Activated gamma-delta T cell (primary cell): Measurements from ENCODE around the gene SAMHD1.
"Not testable (repeated sequence)": the region's sequence is repeated elsewhere in the genome, so short reads cannot be mapped to it uniquely, and the experiment has no call there.

ENCODE experiments used
- DNase-seq: peaks from one replicate; lab custom pipeline; 2025; lab: John Stamatoyannopoulos, UW

Gene SAMHD1

DNA sequence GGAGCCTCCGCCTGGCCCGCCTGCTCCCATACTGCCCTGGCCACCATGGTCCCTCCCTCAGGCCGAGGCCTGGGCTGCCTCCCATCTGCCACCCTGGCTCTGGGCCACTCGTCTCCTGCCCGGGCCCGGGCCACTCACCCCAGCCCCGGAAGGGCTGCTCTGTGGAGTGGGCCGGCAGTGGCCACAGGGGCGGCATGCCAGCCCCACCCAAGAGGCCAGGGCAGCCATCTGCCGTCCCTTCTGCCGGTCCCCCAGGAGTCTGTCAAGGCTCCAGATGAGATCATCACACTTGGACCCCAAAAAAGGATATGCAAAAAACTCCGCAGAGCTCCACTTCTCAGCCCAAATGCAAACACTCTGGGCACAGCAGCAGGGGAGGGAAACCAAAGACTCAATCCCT lies 99.3 kb downstream of the SAMHD1 start:
- DNase-seq: no peak

DNA sequence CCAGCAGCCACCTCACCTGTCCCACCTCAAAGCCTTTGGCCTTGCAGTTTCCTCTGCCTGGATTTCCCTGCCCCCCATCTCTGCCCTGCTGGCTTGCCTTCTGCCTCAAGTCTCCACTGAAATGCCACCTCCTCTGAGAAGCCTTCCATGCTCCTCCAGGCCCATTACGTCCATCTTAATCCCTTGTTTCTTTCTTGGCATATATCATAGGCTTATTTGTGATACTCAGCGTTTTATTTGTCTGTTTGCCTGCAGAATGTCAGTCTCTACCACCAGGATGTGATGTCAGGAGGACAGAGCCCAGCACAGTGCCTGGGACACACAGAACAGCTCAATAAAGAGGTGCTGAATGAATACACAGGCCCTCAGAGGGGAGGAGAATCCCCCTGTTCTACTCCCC lies 100.0 kb downstream of the SAMHD1 start:
- DNase-seq: no peak

DNA sequence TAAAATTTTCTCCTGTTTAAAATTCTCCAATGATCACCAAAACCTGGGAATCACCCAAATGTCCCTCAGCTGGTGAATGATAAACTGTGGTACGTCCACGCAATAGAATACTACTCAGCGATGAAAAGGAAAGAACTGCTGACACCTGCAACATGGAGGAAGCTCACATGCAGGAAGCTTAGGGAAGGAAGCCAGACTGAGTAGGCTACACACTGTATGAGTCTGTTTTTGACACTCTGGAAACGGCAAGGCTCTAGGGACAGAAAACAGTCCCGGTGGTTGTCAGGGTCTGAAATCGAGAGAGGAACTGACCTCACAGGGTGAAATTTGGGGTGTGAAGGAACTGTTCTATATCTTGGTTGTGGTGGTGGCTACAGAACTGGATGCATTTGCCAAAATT lies 100.7 kb downstream of the SAMHD1 start:
- DNase-seq: no peak

DNA sequence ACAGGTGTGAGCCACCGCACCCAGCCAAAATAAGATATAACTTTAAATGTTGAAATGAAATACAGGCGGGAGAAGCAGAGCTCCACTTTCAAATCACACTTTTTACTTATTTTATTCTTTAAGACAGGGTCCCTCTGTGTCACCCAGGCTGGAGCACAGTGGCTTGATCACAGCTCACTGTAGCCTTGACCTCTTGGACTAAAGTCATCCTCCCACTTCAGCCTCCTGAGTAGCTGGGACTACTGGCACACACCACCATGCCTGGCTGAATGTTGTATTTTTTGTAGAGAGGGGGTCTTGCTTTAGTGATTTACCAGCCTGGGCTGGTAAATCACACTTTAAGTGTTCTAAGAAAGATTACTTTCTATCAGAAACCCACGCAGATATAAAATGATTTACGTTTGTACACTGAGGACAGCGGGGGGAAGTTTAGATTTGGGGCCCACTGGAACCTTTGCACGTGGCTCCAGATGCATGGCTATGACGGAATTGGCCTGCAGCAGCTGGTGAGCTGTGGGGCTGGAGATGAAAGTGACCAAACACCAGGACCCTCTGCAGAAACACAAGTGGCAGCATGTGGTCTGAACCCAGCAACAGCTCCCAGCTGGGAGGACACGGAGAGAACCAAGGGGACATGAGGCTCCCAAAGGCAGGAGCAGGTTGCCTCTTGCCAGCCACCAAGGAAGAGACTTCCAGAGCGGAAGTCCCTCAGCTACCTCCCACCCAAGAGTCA lies 102.0 kb downstream of the SAMHD1 start:
- DNase-seq: no peak

DNA sequence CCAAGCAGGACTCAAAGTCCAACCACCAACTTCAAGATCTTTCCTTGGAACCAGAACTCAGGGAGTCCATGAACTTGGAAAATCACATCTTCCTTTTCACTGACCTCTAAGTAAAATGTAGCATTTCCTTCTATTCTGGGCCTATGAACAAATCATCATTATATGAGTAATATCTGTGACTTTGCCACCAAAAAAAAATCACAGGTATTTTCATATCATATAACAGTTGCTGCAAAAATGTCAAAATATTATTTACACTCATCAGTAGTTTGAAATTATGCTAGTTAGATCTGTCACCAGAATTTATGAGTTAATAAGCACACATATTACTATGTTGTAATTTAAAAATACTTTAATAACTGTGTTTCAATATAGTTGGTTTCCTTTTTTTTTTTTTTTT lies 102.8 kb downstream of the SAMHD1 start:
- DNase-seq: no peak

DNA sequence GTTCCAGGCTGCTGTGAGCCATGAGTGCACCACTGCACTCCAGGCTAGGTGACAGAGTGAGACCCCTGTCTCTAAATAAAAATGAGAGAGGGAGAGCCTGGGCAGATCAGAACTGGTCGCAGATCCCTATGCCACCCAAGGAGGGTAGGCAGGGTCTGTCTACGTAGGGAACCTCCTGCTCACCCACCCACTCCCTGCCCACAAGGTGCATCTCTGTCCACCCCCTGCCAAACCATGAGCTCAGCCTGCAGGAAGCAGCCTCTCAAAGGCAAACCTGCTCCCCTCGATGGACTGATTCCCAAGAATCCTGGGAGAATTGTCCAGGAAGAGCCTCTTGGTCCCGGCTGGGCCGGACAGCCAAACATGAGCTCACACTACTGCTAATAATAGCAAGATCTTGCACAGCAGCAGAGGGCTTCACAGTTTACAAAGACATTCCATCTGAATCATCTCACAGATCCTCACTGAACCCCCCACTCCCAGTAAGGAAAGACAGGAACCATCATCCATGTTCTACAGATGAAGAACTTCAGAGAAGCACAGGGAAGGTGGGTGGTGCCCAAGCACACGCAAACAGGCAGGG lies 103.3 kb downstream of the SAMHD1 start:
- DNase-seq: no peak

DNA sequence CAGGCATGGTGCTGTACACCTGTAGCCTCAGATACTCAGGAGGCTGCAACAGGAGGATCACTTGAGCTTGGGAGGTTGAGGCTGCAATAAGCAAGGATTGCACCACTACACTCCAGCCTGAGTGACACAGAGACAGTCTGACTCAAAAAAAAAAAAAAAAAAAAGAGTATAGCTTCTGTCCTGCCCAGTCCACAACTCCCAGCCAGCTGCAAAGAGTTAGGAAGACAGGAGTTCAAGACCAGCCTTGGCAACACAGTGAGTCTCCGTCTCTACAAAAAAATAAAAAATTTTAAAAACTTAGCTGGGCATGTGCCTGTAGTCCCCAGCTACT lies 103.8 kb downstream of the SAMHD1 start:
- no peak for DNase-seq

DNA sequence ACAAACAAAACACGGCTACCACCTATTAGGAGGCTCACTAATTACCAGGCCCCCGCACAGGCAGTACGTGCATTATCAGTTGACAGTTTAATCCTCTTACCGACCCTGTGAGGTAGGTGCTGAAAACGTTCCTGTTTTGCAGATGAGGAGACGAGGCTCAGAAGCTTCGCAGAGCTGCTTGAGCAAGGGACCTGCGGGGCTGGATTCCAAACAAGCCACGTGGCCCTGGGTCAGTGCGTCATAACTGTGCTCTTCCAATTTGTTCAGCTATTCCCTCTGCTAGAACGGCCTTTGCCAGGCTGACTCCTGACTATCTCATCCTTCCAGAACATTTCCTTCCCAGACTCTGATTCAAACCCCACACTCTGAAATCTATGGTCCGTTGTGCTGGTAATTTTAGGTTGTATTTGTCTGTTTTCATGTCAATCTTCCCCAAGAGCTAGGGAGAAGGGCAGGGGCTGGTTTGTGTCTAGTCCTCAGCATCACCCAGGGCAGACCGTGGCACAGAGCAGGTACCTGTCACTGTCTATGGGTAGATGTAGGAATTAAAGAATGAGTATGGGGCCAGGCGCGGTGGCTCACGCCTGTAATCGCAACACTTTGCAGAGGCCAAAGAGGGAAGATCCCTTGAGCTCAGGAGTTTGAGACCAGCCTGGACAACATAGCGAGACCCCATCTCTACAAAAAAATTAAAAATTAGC lies 104.3 kb downstream of the SAMHD1 start:
- DNase-seq: no peak

DNA sequence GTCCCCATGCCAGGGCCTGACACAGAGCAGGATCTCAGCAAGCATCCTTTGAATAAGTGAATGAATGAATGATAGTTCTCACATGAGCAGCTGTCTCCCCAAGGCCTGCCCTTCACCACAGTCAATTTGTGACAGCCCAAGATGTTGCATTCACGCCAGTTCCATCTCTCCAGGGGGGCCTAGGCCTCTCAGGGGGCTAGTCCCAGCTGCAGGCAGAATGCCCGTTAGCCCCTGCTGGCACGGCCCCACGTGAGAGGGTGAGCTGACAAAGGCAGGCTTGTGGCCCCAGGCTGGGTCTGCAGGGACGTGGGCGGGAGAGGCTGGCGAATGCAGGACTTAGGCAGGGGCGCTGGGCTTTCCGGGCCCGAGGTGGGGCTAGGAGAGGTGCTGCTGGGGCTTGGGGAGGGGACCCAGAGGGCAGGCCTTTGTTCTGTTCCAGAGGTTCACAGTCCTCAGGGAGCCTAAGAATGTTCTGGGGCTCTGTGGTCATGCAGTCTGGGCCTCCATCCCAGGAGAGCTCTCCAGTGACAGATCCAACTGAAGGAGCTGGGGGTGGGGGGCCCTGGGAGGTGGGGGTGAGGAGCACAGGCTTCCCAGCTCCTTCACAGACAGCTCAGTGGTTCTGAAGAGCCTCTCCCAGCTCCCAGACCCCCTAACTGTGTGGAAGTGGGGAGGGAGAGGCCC lies 106.1 kb downstream of the SAMHD1 start:
- no peak for DNase-seq

DNA sequence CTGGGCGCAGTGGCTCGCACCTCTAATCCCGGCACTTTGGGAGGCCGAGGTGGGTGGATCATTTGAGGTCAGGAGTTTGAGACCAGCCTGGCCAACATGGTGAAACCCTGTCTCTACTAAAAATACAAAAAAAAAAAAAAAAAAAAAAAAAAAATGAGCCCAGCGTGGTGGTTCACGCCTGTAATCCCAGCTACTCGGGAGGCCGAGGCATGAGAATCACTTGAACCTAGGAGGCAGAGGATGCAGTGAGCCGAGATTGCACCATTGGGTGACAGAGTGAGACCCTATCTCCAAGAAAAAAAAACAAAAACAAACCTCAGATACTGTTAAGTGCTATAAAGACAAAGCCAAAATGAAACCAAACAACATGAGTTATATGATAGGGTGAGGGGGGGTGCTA lies 110.5 kb downstream of the SAMHD1 start:
- not testable (repeated sequence) for DNase-seq
